Mesendoderm (in vitro differentiated cells): ENCODE results near the gene ESCO1.

ENCODE experiments used
- DNase-seq: peaks from one replicate; pipeline ENCODE4 v3.0.0; 2013
- H2AK5ac ChIP-seq: 2 replicates; pipeline ENCODE4 v1.6.1; 2013; ENCODE audit warnings: low read length, inconsistent platforms
- H2BK120ac ChIP-seq: 2 replicates; pipeline ENCODE4 v1.6.1; 2013; ENCODE audit warnings: low read depth, mild to moderate bottlenecking, low read length, moderate library complexity, mixed read lengths
- H2BK15ac ChIP-seq: replicated peaks from 2 replicates; pipeline ENCODE4 v1.6.1; 2013; ENCODE audit warnings: low read depth, mild to moderate bottlenecking, moderate library complexity
- H2BK5ac ChIP-seq: 2 replicates; pipeline ENCODE4 v1.6.1; 2013; ENCODE audit warnings: low read length, inconsistent platforms
- H3K18ac ChIP-seq: 2 replicates; pipeline ENCODE4 v1.6.1; 2013; ENCODE audit warnings: mild to moderate bottlenecking, low read length, mixed read lengths
- H3K23ac ChIP-seq: one replicate; pipeline ENCODE4 v1.6.1; 2013; ENCODE audit warnings: low read length
- H3K27ac ChIP-seq: 2 replicates; pipeline ENCODE4 v1.5.1; 2013; ENCODE audit warnings: low read depth, mild to moderate bottlenecking, inconsistent platforms, low read length, moderate library complexity
- H3K27me3 ChIP-seq: 2 replicates; pipeline ENCODE4 v1.6.1; 2013; ENCODE audit warnings: low read length, control low read depth, mild to moderate bottlenecking, inconsistent platforms; ENCODE audit not compliant: insufficient read depth, poor library complexity
- H3K36me3 ChIP-seq: 2 replicates; pipeline ENCODE4 v1.6.1; 2013; ENCODE audit warnings: low read length, inconsistent platforms; ENCODE audit not compliant: control insufficient read depth, insufficient read depth
- H3K4ac ChIP-seq: one replicate; pipeline ENCODE4 v1.6.1; 2013; ENCODE audit warnings: low read depth, mild to moderate bottlenecking, low read length, moderate library complexity
- H3K4me1 ChIP-seq: 2 replicates; pipeline ENCODE4 v1.6.1; 2013; ENCODE audit warnings: low read depth, low read length, inconsistent platforms; ENCODE audit not compliant: control insufficient read depth
- H3K4me2 ChIP-seq: 2 replicates; pipeline ENCODE4 v1.6.1; 2013; ENCODE audit warnings: low read length
- H3K4me3 ChIP-seq: 2 replicates; pipeline ENCODE4 v1.5.1; 2013; ENCODE audit warnings: mild to moderate bottlenecking, low read length
- H3K56ac ChIP-seq: one replicate; pipeline ENCODE4 v1.6.1; 2013; ENCODE audit warnings: low read length
- H3K79me1 ChIP-seq: 2 replicates; pipeline ENCODE4 v1.6.1; 2013; ENCODE audit warnings: low read length, inconsistent platforms
- H3K79me2 ChIP-seq: 2 replicates; pipeline ENCODE4 v1.6.1; 2013; ENCODE audit warnings: mild to moderate bottlenecking, low read length; ENCODE audit not compliant: control insufficient read depth, insufficient read depth
- H3K9ac ChIP-seq: 2 replicates; pipeline ENCODE4 v1.6.1; 2013; ENCODE audit warnings: low read length, inconsistent platforms
- H4K5ac ChIP-seq: one replicate; pipeline ENCODE4 v1.6.1; 2013; ENCODE audit warnings: low read length
- H4K8ac ChIP-seq: one replicate; pipeline ENCODE4 v1.6.1; 2013; ENCODE audit warnings: low read depth, mild to moderate bottlenecking, control low read depth, low read length, moderate library complexity
- WGBS: extraction: QIAGEN DNeasy Blood & Tissue Kit; methylation state at CpG from one replicate; pipeline ENCODE4 v1.1.7; 2013; ENCODE audit warnings: low lambda C conversion rate, missing lambda C conversion rate; ENCODE audit not compliant: insufficient coverage; ENCODE audit errors: extremely low coverage; 5-methylcytosine and 5-hydroxymethylcytosine counted together

The ESCO1 gene

GRCh38 chr18:21489919-21490495 lies 110.5 kb downstream of the ESCO1 start:
- Histone ChIP-seq H2BK5ac (no peak overlapping the region), H3K56ac (no peak overlapping the region), H3K4me2 (no peak overlapping the region), H2AK5ac (no peak overlapping the region), H3K4me3 (no peak overlapping the region), H4K8ac (no peak overlapping the region), H2BK15ac (no peak overlapping the region), H3K9ac (no peak overlapping the region), H3K23ac (no peak overlapping the region), H3K4me1 (no peaks in the 10 kb centered on the region), H3K27me3 (no peaks in the 10 kb centered on the region), H3K36me3 (no peaks in the 10 kb centered on the region), H4K5ac (no peak overlapping the region), H3K79me1 (no peaks in the 10 kb centered on the region), H3K4ac (no peak overlapping the region), H3K79me2 (no peaks in the 10 kb centered on the region), H3K18ac (no peak overlapping the region), H2BK120ac (no peak overlapping the region), H3K27ac (no peak overlapping the region)
- no CpG with 5 or more reads among the region's 15 CpGs for WGBS
- DNase-seq, result no peak

DNA sequence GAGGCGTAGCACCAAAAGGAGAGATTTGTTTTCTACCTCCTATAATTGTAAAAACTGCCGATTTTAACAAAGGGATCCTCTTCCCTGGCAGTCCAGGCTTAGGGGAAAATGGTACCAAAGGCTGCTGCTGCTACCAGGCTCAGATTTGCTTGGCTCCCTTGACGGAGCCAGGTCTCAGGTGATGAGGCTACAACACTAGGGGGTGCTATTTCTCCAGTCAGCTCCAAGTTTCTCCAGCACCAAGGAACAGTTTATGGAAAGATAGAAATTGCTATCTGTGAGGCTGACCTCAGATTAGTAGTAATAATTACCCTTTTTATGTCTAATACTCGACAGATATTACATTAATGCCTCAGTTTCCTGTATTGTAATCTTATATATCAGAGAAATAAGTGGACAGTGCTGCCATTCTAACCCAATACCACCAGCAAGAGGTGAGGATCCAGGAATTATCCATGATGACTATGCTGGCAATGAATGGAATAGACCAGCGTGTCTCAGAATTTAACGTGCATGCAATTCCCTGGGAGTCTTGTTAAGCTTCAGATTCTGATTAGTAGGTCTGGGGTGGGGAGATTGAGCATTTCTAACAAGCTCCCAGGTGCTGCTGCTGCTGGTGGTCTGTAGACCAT lies 111.3 kb downstream of the ESCO1 start:
- no peak overlapping the region for H4K5ac ChIP-seq
- no peaks in the 10 kb centered on the region for H3K79me1 ChIP-seq
- H3K9ac ChIP-seq, result no peak overlapping the region
- no peaks in the 10 kb centered on the region for H3K79me2 ChIP-seq
- H3K56ac ChIP-seq, result no peak overlapping the region
- H3K36me3 ChIP-seq, result no peaks in the 10 kb centered on the region
- no CpG with 5 or more reads among the region's 6 CpGs for WGBS
- H3K4me2 ChIP-seq, result no peak overlapping the region
- no peaks in the 10 kb centered on the region for H3K27me3 ChIP-seq
- H3K4ac ChIP-seq, result no peak overlapping the region
- no peak overlapping the region for H2BK15ac ChIP-seq
- no peak overlapping the region for H3K18ac ChIP-seq
- H3K4me3 ChIP-seq, result no peak overlapping the region
- no peak overlapping the region for H4K8ac ChIP-seq
- DNase-seq, result peak; percentile 67
- H2BK5ac ChIP-seq, result no peak overlapping the region
- H2AK5ac ChIP-seq, result no peak overlapping the region
- no peaks in the 10 kb centered on the region for H3K4me1 ChIP-seq
- H3K23ac ChIP-seq, result no peak overlapping the region
- no peak overlapping the region for H2BK120ac ChIP-seq
- no peak overlapping the region for H3K27ac ChIP-seq

- Histone ChIP-seq H3K27ac (no peak overlapping the region), H2AK5ac (no peak overlapping the region), H3K23ac (no peak overlapping the region), H3K36me3 (no peaks in the 10 kb centered on the region), H3K4me3 (no peak overlapping the region), H3K79me2 (no peaks in the 10 kb centered on the region), H3K9ac (no peak overlapping the region), H3K4me1 (no peaks in the 10 kb centered on the region), H2BK5ac (no peak overlapping the region), H3K27me3 (no peaks in the 10 kb centered on the region), H3K18ac (no peak overlapping the region), H3K79me1 (no peaks in the 10 kb centered on the region), H2BK15ac (no peak overlapping the region), H3K4me2 (no peak overlapping the region), H4K8ac (no peak overlapping the region), H3K56ac (no peak overlapping the region), H3K4ac (no peak overlapping the region), H2BK120ac (no peak overlapping the region), H4K5ac (no peak overlapping the region)
- WGBS, result no CpG with 5 or more reads among the region's 3 CpGs
- DNase-seq, result no peak
Measured at GRCh38 chr18:21486905-21487437, 113.5 kb downstream of the ESCO1 start.

DNA sequence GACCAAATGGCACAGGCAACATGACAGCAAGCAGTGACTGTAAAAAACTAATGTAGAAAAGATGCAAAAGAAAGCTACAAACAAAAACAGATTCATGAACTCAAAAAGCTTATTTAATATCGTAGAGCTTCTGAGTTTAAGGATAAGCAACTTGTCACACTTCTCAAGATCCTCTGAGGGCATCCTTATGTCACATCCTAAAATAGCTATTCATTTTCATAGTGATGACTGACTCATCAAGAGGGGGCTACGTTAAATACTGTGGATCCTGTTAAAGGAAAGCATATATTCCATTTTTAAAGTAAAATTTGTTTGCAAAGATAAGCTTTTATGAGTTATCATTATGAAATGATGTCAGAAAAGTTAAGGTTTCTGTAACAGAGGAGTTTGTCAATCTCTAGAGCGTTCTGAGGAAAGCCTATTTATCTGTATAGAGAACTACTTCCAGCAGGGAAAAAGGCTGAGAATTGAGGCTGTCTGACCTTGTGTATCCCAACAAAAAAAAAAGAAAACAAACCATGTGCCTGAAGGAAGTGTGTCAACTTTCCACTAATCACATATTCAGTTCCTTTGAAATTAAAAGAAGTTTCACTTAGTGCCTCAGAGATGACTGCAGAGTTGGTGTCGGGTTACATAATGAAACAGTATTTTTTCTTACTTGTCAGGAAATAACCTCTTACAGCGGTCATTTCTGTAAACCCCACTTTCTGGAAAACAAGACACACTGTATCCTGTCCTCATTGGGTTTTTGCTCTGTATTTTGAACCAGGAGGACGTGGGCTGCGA lies 115.5 kb downstream of the ESCO1 start:
- H3K56ac ChIP-seq, result no peak overlapping the region
- no peak overlapping the region for H4K5ac ChIP-seq
- DNase-seq, result no peak
- H3K79me2 ChIP-seq, result no peaks in the 10 kb centered on the region
- H3K36me3 ChIP-seq, result no peaks in the 10 kb centered on the region
- H3K27ac ChIP-seq, result no peak overlapping the region
- H2AK5ac ChIP-seq, result no peak overlapping the region
- H2BK120ac ChIP-seq, result no peak overlapping the region
- no peak overlapping the region for H4K8ac ChIP-seq
- no peak overlapping the region for H3K9ac ChIP-seq
- H3K79me1 ChIP-seq, result no peaks in the 10 kb centered on the region
- H3K27me3 ChIP-seq, result no peaks in the 10 kb centered on the region
- H3K4me3 ChIP-seq, result no peak overlapping the region
- no peak overlapping the region for H3K4ac ChIP-seq
- H3K4me2 ChIP-seq, result no peak overlapping the region
- H3K23ac ChIP-seq, result no peak overlapping the region
- H2BK5ac ChIP-seq, result no peak overlapping the region
- no CpG with 5 or more reads among the region's 7 CpGs for WGBS
- H3K4me1 ChIP-seq, result no peaks in the 10 kb centered on the region
- no peak overlapping the region for H3K18ac ChIP-seq
- no peak overlapping the region for H2BK15ac ChIP-seq

DNA sequence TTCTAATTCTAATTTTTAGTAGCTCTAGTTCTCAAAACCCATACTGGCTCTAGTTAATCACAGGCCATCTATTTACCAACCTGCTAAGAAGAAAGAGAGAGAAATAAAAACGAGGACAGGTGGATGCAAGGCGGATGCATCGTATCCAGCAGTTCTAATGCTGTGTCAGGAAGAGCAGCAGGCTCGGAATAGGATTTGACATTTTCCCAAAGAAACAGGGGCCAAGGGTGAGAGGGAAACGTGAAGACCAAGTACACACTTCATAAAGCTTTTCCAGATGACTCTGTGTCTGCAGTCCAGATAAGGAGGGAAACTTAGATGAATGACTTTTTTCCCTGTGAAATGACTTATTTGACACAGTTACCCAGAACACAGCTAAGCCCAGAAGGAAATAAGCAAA lies 117.5 kb downstream of the ESCO1 start:
- no peak overlapping the region for H4K8ac ChIP-seq
- H3K18ac ChIP-seq, result no peak overlapping the region
- H3K4me1 ChIP-seq, result no peaks in the 10 kb centered on the region
- H3K27me3 ChIP-seq, result no peaks in the 10 kb centered on the region
- no peak overlapping the region for H3K4ac ChIP-seq
- DNase-seq, result no peak
- no peak overlapping the region for H2BK15ac ChIP-seq
- no peak overlapping the region for H3K27ac ChIP-seq
- no peak overlapping the region for H2BK5ac ChIP-seq
- no peak overlapping the region for H3K4me2 ChIP-seq
- no peak overlapping the region for H2BK120ac ChIP-seq
- H3K79me1 ChIP-seq, result no peaks in the 10 kb centered on the region
- no peak overlapping the region for H3K9ac ChIP-seq
- H4K5ac ChIP-seq, result no peak overlapping the region
- no peak overlapping the region for H2AK5ac ChIP-seq
- H3K56ac ChIP-seq, result no peak overlapping the region
- H3K4me3 ChIP-seq, result no peak overlapping the region
- no peaks in the 10 kb centered on the region for H3K79me2 ChIP-seq
- no peak overlapping the region for H3K23ac ChIP-seq
- no peaks in the 10 kb centered on the region for H3K36me3 ChIP-seq
- WGBS, result no CpG with 5 or more reads among the region's 5 CpGs
